Endodermal cell (in vitro differentiated cells): ENCODE results near the gene SPATA25. TPM values are rescaled to one million over a fixed set of nuclear protein-coding genes. Genes with fewer than 3 reads are reported as not detected.
"Not testable (repeated sequence)": the region's sequence is repeated elsewhere in the genome, so short reads cannot be mapped to it uniquely, and the experiment has no call there.

Experiments used
- DNase-seq: peaks from one replicate; pipeline ENCODE4 v3.0.0-alpha.2; 2017
- H3K27ac ChIP-seq: 2 replicates; pipeline ENCODE4 v1.5.1; 2013; ENCODE audit warnings: mild to moderate bottlenecking, low read depth, low read length, moderate library complexity
- H3K27me3 ChIP-seq: 2 replicates; pipeline ENCODE4 v1.6.1; 2013; ENCODE audit warnings: mild to moderate bottlenecking, low read length, moderate library complexity; ENCODE audit not compliant: insufficient read depth, control insufficient read depth, poor library complexity, severe bottlenecking
- H3K36me3 ChIP-seq: 2 replicates; pipeline ENCODE4 v1.7.0; 2013; ENCODE audit warnings: mild to moderate bottlenecking, low read length, moderate library complexity; ENCODE audit not compliant: control insufficient read depth, insufficient read depth
- H3K4me1 ChIP-seq: one replicate; pipeline ENCODE4 v1.7.0; 2013; ENCODE audit warnings: low read length; ENCODE audit not compliant: control insufficient read depth, insufficient read depth
- H3K4me3 ChIP-seq: 2 replicates; pipeline ENCODE4 v1.5.1; 2013; ENCODE audit warnings: mild to moderate bottlenecking, low read length, moderate library complexity
- H3K9ac ChIP-seq: 2 replicates; pipeline ENCODE4 v1.6.1; 2013; ENCODE audit warnings: mild to moderate bottlenecking, low read length, moderate library complexity; ENCODE audit not compliant: poor library complexity, severe bottlenecking; ENCODE audit errors: extremely low read depth
- H3K9me3 ChIP-seq: 2 replicates; pipeline ENCODE4 v1.6.1; 2013; ENCODE audit warnings: mild to moderate bottlenecking, low read length, moderate library complexity; ENCODE audit not compliant: control insufficient read depth
- H3K27ac Mint-ChIP-seq: 2 replicates; pipeline ENCODE4 v1.8.0; 2020; ENCODE audit warnings: mixed read lengths
- H3K27me3 Mint-ChIP-seq: 2 replicates; pipeline ENCODE4 v1.8.0; 2021; ENCODE audit warnings: mild to moderate bottlenecking, mixed read lengths; ENCODE audit not compliant: insufficient read depth
- H3K36me3 Mint-ChIP-seq: 2 replicates; pipeline ENCODE4 v1.8.0; 2020; ENCODE audit warnings: low read depth, mixed read lengths
- H3K4me1 Mint-ChIP-seq: 2 replicates; pipeline ENCODE4 v1.8.0; 2020; ENCODE audit warnings: mixed read lengths
- H3K4me3 Mint-ChIP-seq: 2 replicates; pipeline ENCODE4 v1.8.0; 2020; ENCODE audit warnings: mild to moderate bottlenecking, moderate library complexity, mixed read lengths
- H3K9me3 Mint-ChIP-seq: 2 replicates; pipeline ENCODE4 v1.8.0; 2020; ENCODE audit warnings: mild to moderate bottlenecking, mixed read lengths
- CTCF ChIP-seq: fragments of 200-600 bp; sonication (generic); conservative IDR thresholded peaks from 2 replicates; pipeline ENCODE4 v1.5.0; 2021; ENCODE audit warnings: antibody characterized with exemption, mild to moderate bottlenecking
- WGBS, 2 experiments: methylation state at CpG; one replicate each; pipeline versions ENCODE4 v1.1.5 to v1.1.7; 2013; ENCODE audit warnings: missing lambda C conversion rate in 2 of 2, mixed read lengths in 1 of 2; ENCODE audit not compliant: insufficient coverage in 1 of 2, insufficient read length in 1 of 2; 5-methylcytosine and 5-hydroxymethylcytosine counted together
- total RNA-seq, 2 donors: library from RNA; stranded (reverse); fragmentation: NEBNext Ultra II Directional in 1 of 2; extraction: Animal tissue kit (Norgen Biotek cat#: 25700) in 1 of 2; gene quantifications; 2 replicates in 1 of 2; 3 replicates in 1 of 2; pipeline ENCODE4 v1.2.1, GENCODE V29; 2021

The SPATA25 gene
- total RNA-seq, 2 donors from 2014 or later: 2.2 to 2.6 TPM

GRCh38 chr20:45878076-45878761 lies 9.2 kb downstream of the SPATA25 start:
- no peaks in the 10 kb centered on the region for H3K9me3 ChIP-seq
- no peak overlapping the region for H3K4me3 ChIP-seq
- peaks cover 3% of the 10 kb centered on the region for H3K4me1 ChIP-seq
- 92 to 95% methylated on average over 12 to 13 of the region's 13 CpGs for WGBS, 2 experiments
- Mint-ChIP-seq H3K27me3 (no peaks in the 10 kb centered on the region), H3K9me3 (no peaks in the 10 kb centered on the region), H3K4me3 (no peak overlapping the region), H3K36me3 (peaks cover 14% of the 10 kb centered on the region), H3K4me1 (peaks cover 16% of the 10 kb centered on the region), H3K27ac (no peak overlapping the region)
- no peaks in the 10 kb centered on the region for H3K27me3 ChIP-seq
- H3K36me3 ChIP-seq: peaks cover 24% of the 10 kb centered on the region
- H3K27ac ChIP-seq: no peak overlapping the region
- no peak overlapping the region for H3K9ac ChIP-seq
- no peak for DNase-seq
- TF ChIP-seq CTCF: no peak

- Mint-ChIP-seq H3K4me1 (peaks cover 18% of the 10 kb centered on the region), H3K36me3 (peaks cover 5% of the 10 kb centered on the region), H3K27ac (no peak overlapping the region), H3K9me3 (no peaks in the 10 kb centered on the region), H3K4me3 (no peak overlapping the region), H3K27me3 (no peaks in the 10 kb centered on the region)
- 85 to 89% methylated on average over 4 of the region's 4 CpGs for WGBS, 2 experiments
- Histone ChIP-seq H3K4me3 (no peak overlapping the region), H3K4me1 (peaks cover 3% of the 10 kb centered on the region), H3K27ac (no peak overlapping the region), H3K27me3 (no peaks in the 10 kb centered on the region), H3K9me3 (no peaks in the 10 kb centered on the region), H3K36me3 (peaks cover 16% of the 10 kb centered on the region), H3K9ac (no peak overlapping the region)
- TF ChIP-seq CTCF: no peak
- no peak for DNase-seq
These were observed 12.8 kb downstream of the SPATA25 start for GRCh38 chr20:45874576-45874975.

GRCh38 chr20:45874104-45874481 lies 13.3 kb downstream of the SPATA25 start:
- H3K9me3 ChIP-seq, H3K4me1 ChIP-seq, H3K36me3 Mint-ChIP-seq, H3K27me3 ChIP-seq, H3K9ac ChIP-seq, DNase-seq, H3K4me3 Mint-ChIP-seq, H3K27ac ChIP-seq, H3K4me3 ChIP-seq, H3K9me3 Mint-ChIP-seq, H3K27me3 Mint-ChIP-seq, H3K27ac Mint-ChIP-seq: not testable (repeated sequence)
- H3K4me1 Mint-ChIP-seq: peaks cover 18% of the 10 kb centered on the region
- 89 to 96% methylated on average over 9 to 10 of the region's 10 CpGs for WGBS, 2 experiments
- peaks cover 16% of the 10 kb centered on the region for H3K36me3 ChIP-seq
